Endometrium (tissue), 2 donors: Measurements from ENCODE around the gene B4GALT6.

Experiments
- FAIRE-seq: peaks from 2 replicates; lab custom pipeline; 2012; peaks lifted over from hg19 to GRCh38; lab: Jason Lieb, UNC
- donor health status: control.
- donor health status: control.

The B4GALT6 gene

GRCh38 chr18:31595121-31595771, 89.1 kb downstream of the B4GALT6 start:
- no peak for FAIRE-seq

DNA sequence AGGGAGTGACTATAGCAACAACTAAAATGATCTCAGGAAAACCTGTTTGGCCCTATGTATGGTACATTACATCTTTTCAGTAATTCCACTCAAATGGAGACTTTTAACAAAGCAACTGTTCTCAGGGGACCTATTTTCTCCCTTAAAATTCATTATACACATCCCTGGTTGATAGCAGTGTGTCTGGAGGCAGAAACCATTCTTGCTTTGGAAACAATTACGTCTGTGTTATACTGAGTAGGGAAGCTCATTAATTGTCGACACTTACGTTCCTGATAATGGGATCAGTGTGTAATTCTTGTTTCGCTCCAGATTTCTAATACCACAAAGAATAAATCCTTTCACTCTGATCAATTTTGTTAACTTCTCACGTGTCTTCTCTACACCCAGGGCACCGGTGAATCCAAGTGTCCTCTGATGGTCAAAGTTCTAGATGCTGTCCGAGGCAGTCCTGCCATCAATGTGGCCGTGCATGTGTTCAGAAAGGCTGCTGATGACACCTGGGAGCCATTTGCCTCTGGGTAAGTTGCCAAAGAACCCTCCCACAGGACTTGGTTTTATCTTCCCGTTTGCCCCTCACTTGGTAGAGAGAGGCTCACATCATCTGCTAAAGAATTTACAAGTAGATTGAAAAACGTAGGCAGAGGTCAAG, 91.7 kb downstream of the B4GALT6 start:
- no peak for FAIRE-seq

DNA sequence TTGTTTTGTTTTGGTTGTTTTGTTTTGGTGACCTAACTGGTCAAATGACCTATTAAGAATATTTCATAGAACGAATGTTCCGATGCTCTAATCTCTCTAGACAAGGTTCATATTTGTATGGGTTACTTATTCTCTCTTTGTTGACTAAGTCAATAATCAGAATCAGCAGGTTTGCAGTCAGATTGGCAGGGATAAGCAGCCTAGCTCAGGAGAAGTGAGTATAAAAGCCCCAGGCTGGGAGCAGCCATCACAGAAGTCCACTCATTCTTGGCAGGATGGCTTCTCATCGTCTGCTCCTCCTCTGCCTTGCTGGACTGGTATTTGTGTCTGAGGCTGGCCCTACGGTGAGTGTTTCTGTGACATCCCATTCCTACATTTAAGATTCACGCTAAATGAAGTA, 92.8 kb downstream of the B4GALT6 start, which contains the start of gene TTR:
TSS of gene TTR (plus strand) at position 250 of the 400 bp plus-strand sequence. CDS start at position 276, 26 bp downstream.
- FAIRE-seq, result no peak

DNA sequence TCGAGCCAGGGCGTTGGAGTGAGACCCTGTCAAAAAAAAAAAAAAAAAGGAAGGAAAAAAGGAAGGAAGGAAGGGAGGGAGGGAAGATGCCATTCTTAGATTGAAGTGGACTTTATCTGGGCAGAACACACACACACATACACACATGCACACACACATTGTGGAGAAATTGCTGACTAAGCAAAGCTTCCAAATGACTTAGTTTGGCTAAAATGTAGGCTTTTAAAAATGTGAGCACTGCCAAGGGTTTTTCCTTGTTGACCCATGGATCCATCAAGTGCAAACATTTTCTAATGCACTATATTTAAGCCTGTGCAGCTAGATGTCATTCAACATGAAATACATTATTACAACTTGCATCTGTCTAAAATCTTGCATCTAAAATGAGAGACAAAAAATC, 93.3 kb downstream of the B4GALT6 start:
- FAIRE-seq, result no peak

DNA sequence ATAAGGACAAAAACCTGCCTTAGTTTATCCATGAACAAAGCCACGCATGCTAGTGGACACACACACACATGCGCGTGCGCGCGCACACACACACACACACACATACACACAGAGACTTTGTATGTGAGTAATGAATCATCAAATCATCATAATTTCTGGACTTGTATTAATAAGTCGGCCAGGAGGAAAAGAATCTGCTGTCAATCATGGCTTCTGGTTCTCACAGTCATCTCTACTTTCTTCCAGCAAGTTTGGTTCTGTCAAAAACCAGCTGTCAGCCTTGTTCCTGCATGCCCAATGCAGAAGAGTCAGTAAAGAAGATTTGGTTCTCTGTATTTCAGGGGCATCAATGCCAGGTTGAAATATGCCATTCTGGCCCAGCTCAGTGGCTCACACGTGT, 93.8 kb downstream of the B4GALT6 start:
- no peak for FAIRE-seq

DNA sequence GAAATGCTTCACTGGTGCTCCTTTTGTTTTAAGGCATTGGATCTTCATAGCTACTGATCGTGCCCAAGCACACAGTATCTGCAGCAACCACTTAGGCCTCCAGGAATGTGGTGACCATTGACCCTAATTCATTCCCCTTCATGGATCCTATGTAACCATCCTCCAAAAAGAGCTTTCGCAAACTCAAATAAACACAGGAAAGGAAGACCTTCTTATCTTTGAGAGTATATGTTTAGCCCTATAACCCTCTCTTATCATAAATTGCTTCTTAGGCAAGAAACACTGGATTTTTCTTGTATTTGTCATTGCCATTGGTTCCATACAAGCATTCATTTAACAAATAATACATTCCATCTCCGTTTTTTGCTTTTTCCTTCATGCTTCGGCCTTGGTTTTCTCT, 96.9 kb downstream of the B4GALT6 start:
- FAIRE-seq, result no peak

DNA sequence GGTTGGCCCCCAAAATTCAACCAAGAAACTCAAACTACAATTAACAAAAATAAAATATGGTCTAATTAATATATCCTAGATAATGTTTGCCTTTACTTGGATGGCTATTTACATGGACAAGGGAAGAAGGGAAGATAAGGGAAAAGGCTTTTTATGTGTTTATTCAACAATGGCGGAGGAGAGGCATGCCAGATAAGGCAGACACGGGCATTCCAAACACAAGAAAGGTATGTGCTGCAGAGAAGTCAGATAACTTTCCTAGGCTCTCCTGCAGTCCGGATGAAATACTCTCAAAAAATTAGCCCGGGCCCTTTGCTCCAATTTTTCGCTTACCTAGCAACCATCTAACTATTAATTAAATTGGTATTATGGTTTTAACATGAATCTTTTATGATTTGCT, 97.8 kb downstream of the B4GALT6 start:
- no peak for FAIRE-seq

- FAIRE-seq, result no peak
Observed at GRCh38 chr18:31585991-31586390, 98.4 kb downstream of the B4GALT6 start.

- no peak for FAIRE-seq
Observed at GRCh38 chr18:31583185-31583854, 101.1 kb downstream of the B4GALT6 start.

- no peak for FAIRE-seq
Observed at GRCh38 chr18:31581498-31582197, 102.7 kb downstream of the B4GALT6 start.

DNA sequence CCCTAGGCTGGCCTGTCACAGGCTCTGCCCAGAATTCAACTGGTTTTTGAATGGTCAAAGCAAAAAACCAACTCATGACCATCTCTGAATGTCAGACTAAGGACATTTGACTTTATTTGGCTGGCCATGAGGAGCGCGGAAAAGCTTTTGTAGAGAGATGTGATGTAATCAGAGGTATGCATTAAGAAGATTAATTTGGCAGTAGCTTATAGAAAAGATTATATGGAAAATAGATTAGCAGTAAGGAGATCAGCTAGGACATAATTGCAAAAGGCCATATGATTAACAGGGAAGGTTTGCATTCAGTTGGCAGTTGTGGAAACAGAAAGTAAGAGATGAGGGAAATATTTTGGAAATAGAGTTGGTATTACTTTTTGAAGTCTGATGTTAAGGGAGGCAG, 105.0 kb downstream of the B4GALT6 start:
- no peak for FAIRE-seq

GRCh38 chr18:31578126-31578525, 106.3 kb downstream of the B4GALT6 start:
- no peak for FAIRE-seq

GRCh38 chr18:31577195-31577594, 107.2 kb downstream of the B4GALT6 start:
- FAIRE-seq, result no peak

DNA sequence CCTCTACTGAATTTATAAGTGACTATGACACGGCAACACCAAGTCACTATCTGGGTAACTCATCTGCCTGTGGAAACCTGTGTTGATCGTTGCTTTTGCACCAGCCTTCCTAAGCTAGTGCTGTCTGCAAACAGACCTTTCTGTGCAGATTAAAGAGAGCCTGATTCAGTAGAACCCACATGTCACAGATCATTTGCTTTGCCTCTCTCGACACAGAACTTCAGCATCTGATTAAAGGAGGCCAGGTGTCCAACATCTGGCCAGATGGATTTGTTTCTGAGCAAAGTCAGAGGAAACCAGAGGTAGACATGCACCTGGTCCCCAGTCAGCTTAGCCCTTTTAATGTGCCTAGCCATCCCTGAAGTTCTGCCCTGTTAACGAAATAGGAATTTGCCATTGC, 107.7 kb downstream of the B4GALT6 start:
- FAIRE-seq, result no peak

DNA sequence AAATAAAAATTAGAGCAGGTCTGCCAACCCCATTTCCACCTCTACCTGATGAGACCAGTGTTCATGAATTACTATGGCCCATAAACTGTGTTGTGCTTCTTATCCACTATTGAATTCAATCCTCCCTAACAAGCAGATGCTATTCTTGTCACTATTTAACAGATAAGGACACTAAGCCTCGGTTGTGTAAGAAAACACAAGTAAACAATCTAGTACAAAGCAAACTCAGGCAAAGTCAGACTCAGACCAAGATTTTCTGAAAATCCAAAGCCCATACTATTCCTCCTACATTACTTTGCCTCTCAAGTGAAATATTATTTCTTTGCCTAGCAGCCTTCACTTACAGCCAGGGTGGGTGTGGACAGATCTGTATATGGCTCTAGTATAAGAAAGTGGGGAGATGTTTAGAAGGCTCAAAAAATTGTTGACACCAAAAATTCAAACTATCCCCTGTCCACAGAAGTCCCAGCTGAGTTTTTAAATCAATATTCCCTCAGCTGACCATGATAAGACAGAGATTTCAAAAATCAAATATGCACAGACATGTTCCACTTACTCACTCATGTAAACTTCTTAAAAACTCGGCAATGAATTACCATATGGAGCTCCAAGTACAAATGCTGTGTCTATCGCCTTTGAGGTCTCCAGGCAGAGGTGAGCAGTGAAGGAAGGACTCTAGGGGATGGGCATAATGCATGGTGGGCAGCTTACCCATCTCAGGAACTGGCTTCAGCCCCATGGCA, 108.7 kb downstream of the B4GALT6 start:
- FAIRE-seq, result no peak

DNA sequence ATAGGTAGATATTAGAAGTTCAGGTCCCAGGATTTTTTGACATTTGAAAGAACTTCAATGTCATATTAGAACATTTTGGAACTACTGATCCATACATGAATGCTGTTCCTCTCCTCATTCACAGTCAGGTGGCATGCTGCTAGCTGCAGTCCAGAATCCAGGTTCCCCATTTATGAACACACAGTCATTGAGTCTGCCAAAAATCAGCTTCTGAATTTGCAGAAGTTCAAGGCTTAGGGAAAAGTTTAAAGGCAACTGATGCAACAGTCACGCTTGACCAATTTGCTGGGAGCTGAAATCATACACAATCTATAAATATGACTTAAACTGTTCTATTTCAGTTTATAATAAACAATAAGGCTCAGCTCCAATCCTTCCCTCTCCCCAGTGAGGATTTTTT, 110.0 kb downstream of the B4GALT6 start:
- FAIRE-seq, result no peak
